ENCODE results near the gene DND1.
"Not testable (repeated sequence)": the region's sequence is repeated elsewhere in the genome, so short reads cannot be mapped to it uniquely, and the experiment has no call there.

The DND1 gene

GRCh38 chr5:140631036-140631417 is 42.3 kb downstream of the DND1 start:
- no peak for FAIRE-seq
- DNase-seq (ENCODE audit: low spot score): no peak

GRCh38 chr5:140630292-140631035 is 42.9 kb downstream of the DND1 start:
- FAIRE-seq (no peak), DNase-seq (ENCODE audit: low spot score) (no peak)

GRCh38 chr5:140628711-140629110 is 44.7 kb downstream of the DND1 start:
- FAIRE-seq: no peak
- no peak for DNase-seq (ENCODE audit: low spot score)

- no peak for FAIRE-seq
Observed at GRCh38 chr5:140627972-140628371, 45.4 kb downstream of the DND1 start.

GRCh38 chr5:140624886-140625285 is 48.5 kb downstream of the DND1 start:
- FAIRE-seq; DNase-seq (ENCODE audit: low spot score): not testable (repeated sequence)

More at GRCh38 chr5:140627972-140628371, 45.4 kb downstream of the DND1 start:
- DNase-seq (ENCODE audit: low spot score): no peak

GRCh38 chr5:140623061-140623460 is 50.3 kb downstream of the DND1 start:
- FAIRE-seq; DNase-seq (ENCODE audit: low spot score): not testable (repeated sequence)

GRCh38 chr5:140622301-140622700 is 51.1 kb downstream of the DND1 start:
- DNase-seq (ENCODE audit: low spot score): no peak
- no peak for FAIRE-seq
